ENCODE measurements around the gene PPHLN1.

DNA sequence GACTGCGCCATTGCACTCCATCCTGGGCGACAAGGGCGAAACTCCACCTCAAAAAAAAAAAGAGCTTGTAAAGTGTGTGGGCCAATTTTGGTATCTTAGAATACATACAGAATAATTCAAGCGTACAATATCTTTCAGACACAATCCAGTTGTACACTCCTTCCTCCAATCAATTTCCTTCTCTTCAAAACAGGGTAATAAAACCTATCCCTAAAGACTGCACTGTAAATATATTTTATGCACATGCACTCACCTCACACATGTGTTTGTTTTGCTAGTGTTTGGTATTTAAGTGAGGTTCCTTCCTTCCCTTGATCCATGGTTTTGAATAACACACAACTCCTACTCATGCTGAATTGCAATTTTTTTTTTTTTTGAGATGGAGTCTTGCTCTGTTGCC, 137.7 kb downstream of the PPHLN1 start:
- TF ChIP-seq SP1 (IDR thresholded peaks at IDR 0.05), result no peak
- no peak for TF ChIP-seq ELF4 (IDR thresholded peaks at IDR 0.05)
- no peak for TF ChIP-seq FOXK2 (IDR thresholded peaks at IDR 0.05)
- no peak for TF ChIP-seq ZNF384 (IDR thresholded peaks at IDR 0.05)
- no peak for TF ChIP-seq NFRKB (IDR thresholded peaks at IDR 0.05)
- no peak for TF ChIP-seq SUZ12 (IDR thresholded peaks at IDR 0.05)
- no peak for TF ChIP-seq L3MBTL2 (conservative IDR thresholded peaks at IDR 0.05)
